GM12878 (cell line): ENCODE data around the gene TTR. TPM values are rescaled to one million over a fixed set of nuclear protein-coding genes. Genes with fewer than 3 reads are reported as not detected.
A peak's percentile ranks its signal among the peaks of the same experiment; 100 is the strongest.

ENCODE experiments used
- ATAC-seq: fragments of 200-7000 bp; cut with Tn5 transposase; 3 replicates; pipeline ENCODE4 v1.9.1; 2020; ENCODE audit warnings: mild to moderate bottlenecking, moderate library complexity
- BruUV-seq: library from RNA; stranded (reverse); fragments of 400-500 nt; replicated peaks from 2 replicates; lab custom pipeline; 2021; lab: Mats Ljungman, UMichigan
- CTCF ChIA-PET: fragments of 300-600 bp; sonication (Branson Sonifier 250); formaldehyde crosslinking; extraction: SDS; loops from one replicate; lab custom pipeline; 2021; ENCODE audit warnings: inconsistent platforms; lab: Yijun Ruan, JAX
- POLR2A ChIA-PET: fragments of 350-600 bp; formaldehyde crosslinking; extraction: SDS; loops from one replicate; lab custom pipeline; 2021; ENCODE audit warnings: inconsistent platforms; lab: Charles Lee
- RAD21 ChIA-PET: fragments of 300-600 bp; sonication (Branson Sonifier 250); formaldehyde crosslinking; loops from one replicate; lab custom pipeline; 2023; ENCODE audit warnings: antibody characterized with exemption; ENCODE audit not compliant: unreplicated experiment; lab: Charles Lee
- SMC1A ChIA-PET: fragments of 300-600 bp; sonication (Branson Sonifier 250); formaldehyde crosslinking; loops from one replicate; lab custom pipeline; 2023; ENCODE audit not compliant: unreplicated experiment, uncharacterized antibody; lab: Charles Lee
- DNase-seq: peaks from one replicate; pipeline ENCODE4 v3.0.0-alpha.2; 2011; ENCODE audit warnings: low read depth, low spot score
- FAIRE-seq: peaks from 3 replicates; lab custom pipeline; 2011; peaks lifted over from hg19 to GRCh38; lab: Jason Lieb, UNC
- H2AFZ ChIP-seq: 2 replicates; pipeline ENCODE4 v1.6.0; 2011; ENCODE audit warnings: low read depth, low read length, control low read depth; ENCODE audit not compliant: control insufficient read depth
- H3K27ac ChIP-seq: 2 replicates; pipeline ENCODE4 v1.5.1; 2011; ENCODE audit warnings: control low read depth; ENCODE audit not compliant: control insufficient read depth, insufficient read depth
- H3K27me3 ChIP-seq, 2 experiments: replicated peaks in 1 of 2; 2 replicates each; pipeline versions ENCODE4 v1.6.0 to v1.6.1; 2011; ENCODE audit warnings: low read length in 1 of 2; ENCODE audit not compliant: control insufficient read depth in 2 of 2, insufficient read depth in 2 of 2
- H3K36me3 ChIP-seq, 2 experiments: 2 replicates each; pipeline ENCODE4 v1.5.1; 2011; ENCODE audit warnings: low read length in 1 of 2; ENCODE audit not compliant: control insufficient read depth in 2 of 2, insufficient read depth in 2 of 2
- H3K4me1 ChIP-seq: 2 replicates; pipeline ENCODE4 v1.6.1; 2011; ENCODE audit warnings: mild to moderate bottlenecking, low read length, moderate library complexity, mixed read lengths; ENCODE audit not compliant: control insufficient read depth, insufficient read depth
- H3K4me2 ChIP-seq: 2 replicates; pipeline ENCODE4 v1.6.0; 2011; ENCODE audit warnings: control low read depth; ENCODE audit not compliant: control insufficient read depth, insufficient read depth
- H3K4me3 ChIP-seq: fragments of 200-600 bp; sonication (generic); 2 replicates; pipeline ENCODE4 v1.5.1; 2016
- H3K79me2 ChIP-seq: 2 replicates; pipeline ENCODE4 v1.6.0; 2011; ENCODE audit warnings: low read length; ENCODE audit not compliant: control insufficient read depth, insufficient read depth
- H3K9ac ChIP-seq: 2 replicates; pipeline ENCODE4 v1.8.0; 2011; ENCODE audit warnings: low read length, control low read depth, mixed read lengths; ENCODE audit not compliant: control insufficient read depth, insufficient read depth
- H3K9me3 ChIP-seq: replicated peaks from 3 replicates; pipeline ENCODE4 v1.5.1; 2011; ENCODE audit warnings: mild to moderate bottlenecking, low read length; ENCODE audit not compliant: control insufficient read depth, insufficient read depth
- H4K20me1 ChIP-seq: 2 replicates; pipeline ENCODE4 v1.6.0; 2011; ENCODE audit not compliant: control insufficient read depth, insufficient read depth
- CBX5 ChIP-seq: sonication (generic); IDR thresholded peaks from 2 replicates; pipeline ENCODE4 v1.6.1; 2016; ENCODE audit warnings: low read depth, moderate library complexity, mild to moderate bottlenecking, inconsistent platforms
- MXI1 ChIP-seq: fragments of 150-350 bp; IDR thresholded peaks from 2 replicates; pipeline ENCODE4 v1.6.1; 2011; ENCODE audit warnings: low read depth, mild to moderate bottlenecking, inconsistent platforms, low read length, improper control_type of control experiment
- RB1 ChIP-seq: fragments of 450-650 bp; formaldehyde crosslinking; IDR thresholded peaks from 2 replicates; pipeline ENCODE4 v1.6.1; 2017; ENCODE audit warnings: mild to moderate bottlenecking, borderline replicate concordance
- RUNX3 ChIP-seq: IDR thresholded peaks from 2 replicates; pipeline ENCODE4 v1.6.1; 2012; ENCODE audit warnings: low read length, inconsistent platforms
- SRF ChIP-seq, 2 experiments: IDR thresholded peaks; 2 replicates each; pipeline ENCODE4 v1.6.1; 2011; ENCODE audit warnings: low read depth in 2 of 2, low read length in 2 of 2, mild to moderate bottlenecking in 1 of 2, moderate library complexity in 1 of 2
- ZNF384 ChIP-seq: IDR thresholded peaks from 2 replicates; pipeline ENCODE4 v1.6.1; 2012; ENCODE audit warnings: low read depth, mild to moderate bottlenecking, low read length, improper control_type of control experiment, borderline replicate concordance
- WGBS: methylation state at CpG from one replicate; pipeline ENCODE4 v1.1.6; 2016; ENCODE audit warnings: low lambda C conversion rate; ENCODE audit not compliant: insufficient replicate concordance, insufficient coverage; ENCODE audit errors: missing lambda C conversion rate; 5-methylcytosine and 5-hydroxymethylcytosine counted together
- in situ Hi-C: fragments of 300-500 bp; cut with MboI; formaldehyde crosslinking; loops from 9 replicates; pipeline ENCODE4 v1.14.3; 2018; ENCODE audit warnings: mixed read lengths
- intact Hi-C: fragments of 100-400 bp; cut with micrococcal nuclease; formaldehyde crosslinking; loops from one replicate; pipeline ENCODE4 v1.14.2; 2022; ENCODE audit not compliant: unreplicated experiment
- polyA plus RNA-seq, 11 experiments: library from polyadenylated mRNA; depleted of rRNA in 4 of 11; unstranded in 6 of 11; stranded (reverse) in 5 of 11; fragments of >200 nt; fragmentation: Nextera tagmentation in 4 of 11; fragmentation: Illumina TruSeq in 1 of 11; extraction: Ambion mirVana in 4 of 11; extraction: Trizol in 1 of 11; gene quantifications; 1 replicate in 1 of 11; 2 replicates in 10 of 11; pipeline versions ENCODE4 v1.2.1 to v1.2.3, GENCODE V29; 2011 to 2016; ENCODE audit warnings: inconsistent platforms in 2 of 11, missing spikeins in 2 of 11, low read depth in 1 of 11
- total RNA-seq, 4 experiments: library from RNA; depleted of rRNA in 3 of 4; stranded (reverse); fragments of >200 nt in 3 of 4; fragmentation: Illumina TruSeq in 1 of 4; extraction: Trizol in 1 of 4; gene quantifications; 2 replicates each; pipeline versions ENCODE4 v1.2.1 to v1.2.3, GENCODE V29; 2013 to 2021

TTR gene
- total and polyA plus RNA-seq, 10 of the 15 experiments (the other 5 are each of a cell fraction or from before 2014, with no cell fraction given) = 0.05 to 1.2 TPM; not detected in 8

- H3K36me3 ChIP-seq = 0 out of 4 replicates have a peak, but pooled peaks cover 0 to 5% of the 10 kb centered on the region in 2 experiments
- ATAC-seq (peak; percentile 34), DNase-seq (no peak), FAIRE-seq (no peak)
- ChIA-PET SMC1A (interaction anchor here (1.0 to 10.7 kb wide), 9 partner anchors 10 to 145 kb away, joined by 3 to 169 read pairs (median 10); partner anchors contain the start of gene B4GALT6), POLR2A (interaction anchor here (1.8 to 4.3 kb wide), 3 partner anchors 10 to 38 kb away, joined by 6 to 60 read pairs (median 10); no protein-coding TSS in a partner anchor), CTCF (interaction anchor here (0.7 to 10.0 kb wide), 8 partner anchors 9 to 147 kb away, joined by 3 to 135 read pairs (median 10); partner anchors contain the start of genes B4GALT6 and DSG2), RAD21 (interaction anchor here (1.1 to 11.8 kb wide), 5 partner anchors 10 to 89 kb away, joined by 3 to 168 read pairs (median 9); partner anchors contain the start of gene B4GALT6)
- BruUV-seq = no TSS peak
- H3K79me2 ChIP-seq = peaks cover 33% of the 10 kb centered on the region
- WGBS = 84% methylated on average over 4 of the region's 4 CpGs
- H3K9me3 ChIP-seq = no peaks in the 10 kb centered on the region
- no peaks in the 10 kb centered on the region for H4K20me1 ChIP-seq
- TF ChIP-seq ZNF384 (no peak), SRF (IDR thresholded peaks at IDR 0.05; ENCODE audit: low read depth in 2 of 2, low read length in 2 of 2) (no peak), MXI1 (0 out of 2 replicates have a peak, but pooled peaks have one; percentile 36), RB1 (no peak), CBX5 (no peak), RUNX3 (peak; percentile 18; the same call in 1 of the 2 replicates)
- in situ Hi-C loops = no loop called here
- H2AFZ ChIP-seq = no peak overlapping the region
- H3K4me3 ChIP-seq = no peak overlapping the region
- intact Hi-C loops = loop anchor here (5.0 kb wide), 1 partner anchor 147 kb away; no protein-coding TSS in a partner anchor
- H3K4me2 ChIP-seq = peak overlapping the region; percentile 70; the same call in 1 of the 2 replicates
- H3K4me1 ChIP-seq = peaks cover 45% of the 10 kb centered on the region
- peak overlapping the region; percentile 88; the same call in 1 of the 2 replicates for H3K27ac ChIP-seq
- H3K9ac ChIP-seq = no peak overlapping the region
- no peaks in the 10 kb centered on the region for H3K27me3 ChIP-seq
Measured at GRCh38 chr18:31645411-31645810, 53.7 kb downstream of the TTR start.
